Activated naive CD4-positive, alpha-beta T cell treated with anti-CD3 and anti-CD28 coated beads, Interleukin-2, amount 50 U/mL, for 24 hours (primary cell): ENCODE data around the gene MT1M.
"Not testable (repeated sequence)": the region's sequence is repeated elsewhere in the genome, so short reads cannot be mapped to it uniquely, and the experiment has no call there.

Source experiments
- H3K27ac Mint-ChIP-seq: one replicate; pipeline ENCODE4 v1.8.0; 2021; ENCODE audit warnings: mild to moderate bottlenecking, mixed read lengths
- H3K27me3 Mint-ChIP-seq: one replicate; pipeline ENCODE4 v1.8.0; 2021; ENCODE audit warnings: mixed read lengths
- H3K36me3 Mint-ChIP-seq: one replicate; pipeline ENCODE4 v1.8.0; 2021; ENCODE audit warnings: mixed read lengths
- H3K4me1 Mint-ChIP-seq: one replicate; pipeline ENCODE4 v1.8.0; 2021; ENCODE audit warnings: mixed read lengths
- H3K4me3 Mint-ChIP-seq: one replicate; pipeline ENCODE4 v1.8.0; 2021; ENCODE audit warnings: mild to moderate bottlenecking, mixed read lengths
- H3K9me3 Mint-ChIP-seq: one replicate; pipeline ENCODE4 v1.8.0; 2021; ENCODE audit warnings: mixed read lengths

Gene MT1M

DNA sequence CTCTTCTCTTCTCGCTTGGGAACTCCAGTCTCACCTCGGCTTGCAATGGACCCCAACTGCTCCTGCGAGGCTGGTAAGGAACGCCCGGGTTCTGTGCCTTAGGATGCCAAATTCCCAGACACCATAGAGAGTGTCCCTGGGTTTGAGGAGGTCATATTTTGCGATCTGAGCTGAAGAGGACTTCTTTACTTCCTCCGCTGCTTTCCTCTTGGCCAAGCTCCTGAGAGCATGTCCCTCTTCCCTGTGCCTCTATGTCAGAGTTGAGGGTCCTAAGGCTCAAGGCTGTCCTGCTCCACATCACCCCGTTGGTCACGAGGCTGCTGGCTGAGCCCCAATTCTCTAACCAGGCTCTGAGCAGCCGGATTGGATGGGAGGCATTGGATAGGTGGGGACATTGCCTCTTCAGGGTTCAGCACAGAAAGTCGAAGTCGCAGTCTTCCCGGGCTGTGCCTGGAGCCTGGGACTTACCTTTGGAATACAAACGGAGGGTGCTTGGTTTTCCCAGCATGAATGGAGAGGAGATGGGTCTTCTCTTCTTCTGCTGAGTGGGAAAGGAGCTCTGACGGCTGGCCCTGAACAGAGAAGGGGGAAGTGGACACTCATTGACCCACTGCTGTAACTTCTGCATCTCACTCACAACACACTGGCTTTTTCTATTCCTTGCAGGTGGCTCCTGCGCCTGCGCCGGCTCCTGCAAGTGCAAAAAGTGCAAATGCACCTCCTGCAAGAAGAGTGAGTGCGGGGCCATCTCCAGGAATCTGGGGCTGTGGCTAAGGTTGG, 37.6 kb downstream of the MT1M start:
- no peak overlapping the region for H3K4me3 Mint-ChIP-seq
- peaks cover 22% of the 10 kb centered on the region for H3K4me1 Mint-ChIP-seq
- no peak overlapping the region for H3K27ac Mint-ChIP-seq
- H3K27me3 Mint-ChIP-seq = peaks cover 36% of the 10 kb centered on the region
- H3K9me3 Mint-ChIP-seq = no peaks in the 10 kb centered on the region
- no peaks in the 10 kb centered on the region for H3K36me3 Mint-ChIP-seq

DNA sequence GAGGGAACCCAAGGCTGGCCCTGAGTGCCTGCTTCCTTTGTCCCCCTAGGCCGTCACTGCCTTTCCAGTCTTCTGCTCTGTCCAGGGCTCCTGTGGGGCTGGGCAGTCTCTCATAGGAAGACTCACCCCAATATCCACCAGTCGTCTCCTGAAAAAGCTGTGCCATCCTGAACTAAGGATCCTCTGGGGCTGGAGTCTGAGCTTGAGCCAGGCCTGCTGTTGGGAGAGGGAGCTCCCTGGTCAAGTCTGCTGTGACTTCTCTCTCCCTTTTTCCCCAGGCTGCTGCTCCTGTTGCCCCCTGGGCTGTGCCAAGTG, 38.1 kb downstream of the MT1M start:
- no peaks in the 10 kb centered on the region for H3K36me3 Mint-ChIP-seq
- H3K9me3 Mint-ChIP-seq = no peaks in the 10 kb centered on the region
- H3K27ac Mint-ChIP-seq = no peak overlapping the region
- H3K4me3 Mint-ChIP-seq = no peak overlapping the region
- peaks cover 36% of the 10 kb centered on the region for H3K27me3 Mint-ChIP-seq
- peaks cover 27% of the 10 kb centered on the region for H3K4me1 Mint-ChIP-seq

DNA sequence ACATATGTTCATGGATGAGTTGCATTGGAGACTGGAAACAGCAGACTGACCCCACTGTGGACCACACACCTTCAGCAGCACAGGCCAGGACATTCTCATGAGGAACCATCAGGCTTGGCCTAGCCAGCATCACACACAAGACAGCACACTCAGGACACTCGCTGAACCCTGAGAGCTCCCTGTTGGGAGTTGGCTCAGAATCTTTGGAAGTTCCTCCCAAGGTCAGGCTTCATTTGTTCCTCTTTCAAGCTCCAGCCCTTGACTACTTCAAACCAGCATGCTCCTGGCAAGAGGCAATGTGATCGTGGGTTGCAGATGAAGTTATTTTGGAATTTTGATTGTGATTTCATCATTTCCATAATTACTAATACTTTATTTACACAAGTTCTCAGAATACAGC, 39.2 kb downstream of the MT1M start:
- H3K9me3 Mint-ChIP-seq, H3K27ac Mint-ChIP-seq, H3K36me3 Mint-ChIP-seq, H3K4me3 Mint-ChIP-seq: not testable (repeated sequence)
- H3K27me3 Mint-ChIP-seq = peaks cover 30% of the 10 kb centered on the region
- H3K4me1 Mint-ChIP-seq = peaks cover 28% of the 10 kb centered on the region

DNA sequence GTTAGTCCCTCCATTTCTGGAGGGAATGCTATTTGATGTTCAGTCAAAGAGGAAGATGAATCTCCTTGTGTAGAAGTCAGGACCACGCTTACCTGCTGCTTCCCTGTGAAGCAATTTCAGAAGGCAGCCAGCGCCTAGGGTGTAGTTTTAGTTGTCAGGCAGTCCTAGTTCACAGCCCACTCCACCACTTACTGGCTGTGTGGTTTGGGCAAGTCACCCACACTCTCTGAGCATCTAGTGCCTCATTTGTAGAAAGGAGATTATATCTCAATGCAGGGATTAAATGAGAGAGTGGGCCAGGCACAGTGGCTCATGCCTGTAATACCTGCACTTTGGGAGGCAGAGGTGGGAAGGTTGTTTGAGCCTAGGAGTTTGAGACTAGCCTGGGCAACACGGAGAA, 39.7 kb downstream of the MT1M start:
- H3K27ac Mint-ChIP-seq, H3K4me3 Mint-ChIP-seq, H3K9me3 Mint-ChIP-seq, H3K36me3 Mint-ChIP-seq: not testable (repeated sequence)
- Mint-ChIP-seq H3K27me3 (peaks cover 30% of the 10 kb centered on the region), H3K4me1 (peaks cover 28% of the 10 kb centered on the region)

DNA sequence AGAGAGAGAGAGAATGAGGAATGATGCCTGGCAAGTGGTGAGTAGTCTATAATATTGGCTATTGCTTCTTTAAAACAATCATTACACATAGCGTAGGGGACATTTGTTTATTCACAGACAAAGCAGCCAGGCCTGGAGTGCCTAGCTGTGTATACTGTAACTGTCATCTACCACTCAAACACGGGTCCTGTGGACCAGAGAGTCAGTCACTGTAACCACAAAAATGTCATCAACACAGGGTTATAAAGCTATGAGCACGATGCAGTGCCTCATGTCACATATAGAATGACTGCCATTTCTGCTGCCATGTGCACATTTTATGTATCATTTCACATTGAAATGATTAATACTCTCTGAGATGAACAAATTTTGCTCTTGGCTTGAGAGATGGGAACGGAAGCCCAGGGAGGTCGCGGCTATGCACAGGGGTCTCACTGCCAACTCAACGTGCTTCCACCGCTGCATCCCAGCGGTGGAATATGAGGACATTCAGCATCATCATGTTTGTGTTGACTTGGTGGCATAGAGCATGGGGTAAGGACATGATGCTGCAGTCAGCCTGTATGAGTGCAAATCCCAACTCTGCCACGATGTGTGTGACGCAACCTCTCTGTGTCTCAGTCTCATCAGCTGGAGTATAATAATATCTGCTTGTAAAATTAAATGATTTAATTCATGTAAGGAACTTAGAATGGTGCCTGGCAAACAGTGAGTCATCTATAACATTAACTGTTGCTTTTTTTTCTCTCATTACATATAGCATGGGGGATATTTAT, 40.5 kb downstream of the MT1M start:
- Mint-ChIP-seq H3K4me1 (peaks cover 25% of the 10 kb centered on the region), H3K27ac (no peak overlapping the region), H3K9me3 (no peaks in the 10 kb centered on the region)

DNA sequence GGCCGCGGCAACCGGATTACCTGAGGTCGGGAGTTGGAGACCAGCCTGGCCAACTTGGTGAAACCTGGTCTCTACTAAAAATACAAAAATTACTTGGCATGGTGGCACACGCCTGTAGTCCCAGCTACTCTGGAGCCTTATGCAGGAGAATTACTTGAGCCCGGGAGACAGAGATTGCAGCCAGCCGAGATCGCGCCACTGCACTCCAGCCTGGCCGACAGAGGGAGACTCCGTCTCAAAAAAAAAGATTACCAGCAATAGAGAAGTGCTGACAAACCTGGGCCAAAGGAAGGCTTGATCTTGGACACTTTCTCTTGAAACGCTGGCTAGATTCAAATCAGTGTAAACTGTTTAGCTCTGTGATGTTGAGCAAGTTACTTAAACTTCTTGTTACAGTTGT, 41.5 kb downstream of the MT1M start:
- Mint-ChIP-seq H3K4me3 (peak overlapping the region; percentile 44), H3K27ac (no peak overlapping the region), H3K9me3 (no peaks in the 10 kb centered on the region), H3K27me3 (peaks cover 19% of the 10 kb centered on the region), H3K36me3 (no peaks in the 10 kb centered on the region), H3K4me1 (peaks cover 16% of the 10 kb centered on the region)

More for the DNA sequence above, 40.5 kb downstream of the MT1M start:
- Mint-ChIP-seq H3K27me3 (peaks cover 27% of the 10 kb centered on the region), H3K36me3 (no peaks in the 10 kb centered on the region), H3K4me3 (no peak overlapping the region)

DNA sequence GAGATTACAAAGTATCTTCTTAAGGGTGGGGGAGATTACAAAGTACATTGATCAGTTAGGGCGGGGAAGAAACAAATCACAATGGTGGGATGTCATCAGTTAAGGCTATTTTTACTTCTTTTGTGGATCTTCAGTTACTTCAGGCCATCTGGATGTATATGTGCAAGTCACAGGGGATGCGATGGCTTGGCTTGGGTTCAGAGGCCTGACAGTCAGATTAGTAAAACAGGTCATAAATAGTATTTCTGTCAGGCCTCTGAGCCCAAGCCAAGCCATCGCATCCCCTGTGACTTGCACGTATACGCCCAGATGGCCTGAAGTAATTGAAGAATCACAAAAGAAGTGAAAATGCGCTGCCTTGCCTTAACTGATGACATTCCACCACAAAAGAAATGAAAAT, 42.1 kb downstream of the MT1M start:
- Mint-ChIP-seq H3K4me1 (peaks cover 13% of the 10 kb centered on the region), H3K4me3 (peak overlapping the region; percentile 44), H3K27me3 (peaks cover 14% of the 10 kb centered on the region)
- H3K27ac Mint-ChIP-seq, H3K36me3 Mint-ChIP-seq, H3K9me3 Mint-ChIP-seq: not testable (repeated sequence)

DNA sequence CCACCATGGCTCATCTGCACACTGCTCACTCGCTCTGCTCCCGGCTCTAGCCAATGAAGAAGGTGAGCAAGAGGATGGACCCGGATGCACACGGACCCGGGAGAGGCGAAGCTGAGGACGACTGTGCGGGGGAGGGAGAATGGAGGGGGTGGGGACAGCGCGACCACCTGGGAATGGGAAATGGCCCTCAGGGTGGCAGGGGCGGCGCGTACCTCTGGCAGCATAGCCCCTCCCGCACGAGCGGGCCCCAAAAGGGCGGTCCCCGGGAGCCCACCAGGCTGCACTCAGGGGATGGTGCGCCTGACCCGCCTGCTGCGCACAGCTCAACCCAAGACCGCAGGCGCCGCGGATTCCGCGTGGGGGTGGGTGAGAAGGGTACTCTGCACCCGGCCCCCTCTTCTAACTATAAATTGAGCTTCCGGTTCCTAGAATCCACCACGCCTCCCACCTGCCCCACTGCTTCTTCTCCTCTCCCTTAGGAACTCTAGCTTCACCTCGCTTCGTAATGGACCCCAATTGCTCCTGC, 43.3 kb downstream of the MT1M start:
- Mint-ChIP-seq H3K27me3 (peaks cover 11% of the 10 kb centered on the region), H3K27ac (peak overlapping the region; percentile 41), H3K36me3 (no peaks in the 10 kb centered on the region), H3K4me1 (peaks cover 10% of the 10 kb centered on the region), H3K9me3 (no peaks in the 10 kb centered on the region), H3K4me3 (peak overlapping the region; percentile 78)

DNA sequence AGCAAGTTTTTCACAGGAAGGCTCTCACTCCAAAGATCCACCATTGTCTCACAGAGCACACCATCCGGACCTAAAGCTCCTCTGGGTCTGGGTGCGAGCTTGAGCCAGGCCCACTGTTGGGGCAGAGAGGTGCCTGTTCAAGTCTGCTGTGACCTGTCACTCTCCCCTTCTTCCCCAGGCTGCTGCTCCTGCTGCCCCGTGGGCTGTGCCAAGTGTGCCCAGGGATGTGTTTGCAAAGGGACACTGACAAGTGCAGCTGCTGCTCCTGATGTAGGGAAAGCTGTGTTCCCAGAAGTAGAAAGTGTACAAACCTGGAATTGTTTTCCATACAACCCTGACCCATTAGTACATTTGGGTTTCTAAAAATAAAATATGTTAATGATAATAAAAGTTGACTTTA, 45.0 kb downstream of the MT1M start:
- Mint-ChIP-seq H3K4me3 (no peak overlapping the region), H3K4me1 (peaks cover 18% of the 10 kb centered on the region), H3K36me3 (no peaks in the 10 kb centered on the region), H3K27me3 (peaks cover 3% of the 10 kb centered on the region), H3K27ac (no peak overlapping the region), H3K9me3 (no peaks in the 10 kb centered on the region)

DNA sequence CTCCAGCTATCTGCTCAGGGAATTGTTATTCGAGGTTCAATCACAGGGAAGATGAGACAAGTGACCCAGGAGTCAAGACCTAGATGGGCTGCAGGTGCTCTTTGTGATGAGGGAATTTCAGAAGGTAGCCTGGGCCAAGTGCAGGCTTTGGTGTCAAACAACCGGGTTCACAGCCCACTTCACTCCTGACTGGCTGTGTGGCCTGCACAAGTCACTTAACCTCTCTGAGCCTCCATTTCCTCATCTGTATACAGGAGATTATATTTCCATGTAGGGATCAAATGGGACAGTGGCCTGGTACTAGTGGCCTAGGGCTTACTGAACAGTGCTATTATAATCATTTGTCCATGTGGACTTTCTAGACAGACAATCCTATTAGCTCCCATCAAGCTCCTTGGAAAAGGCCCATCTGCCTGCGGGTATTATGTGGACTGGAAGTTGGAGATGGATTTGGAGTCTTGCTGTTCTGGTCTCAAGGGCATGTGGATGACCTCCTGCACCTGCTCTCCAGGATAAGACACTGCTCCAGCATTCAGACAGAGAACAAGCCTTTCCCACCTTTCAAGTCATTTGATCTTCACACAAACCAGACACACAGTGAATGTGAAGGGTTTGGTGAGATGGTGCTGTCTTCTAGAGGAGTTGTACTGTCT, 46.7 kb downstream of the MT1M start:
- H3K9me3 Mint-ChIP-seq = no peaks in the 10 kb centered on the region
- H3K36me3 Mint-ChIP-seq = no peaks in the 10 kb centered on the region
- H3K27me3 Mint-ChIP-seq = no peaks in the 10 kb centered on the region
- H3K4me1 Mint-ChIP-seq = peaks cover 26% of the 10 kb centered on the region
- H3K27ac Mint-ChIP-seq = no peak overlapping the region
- no peak overlapping the region for H3K4me3 Mint-ChIP-seq

DNA sequence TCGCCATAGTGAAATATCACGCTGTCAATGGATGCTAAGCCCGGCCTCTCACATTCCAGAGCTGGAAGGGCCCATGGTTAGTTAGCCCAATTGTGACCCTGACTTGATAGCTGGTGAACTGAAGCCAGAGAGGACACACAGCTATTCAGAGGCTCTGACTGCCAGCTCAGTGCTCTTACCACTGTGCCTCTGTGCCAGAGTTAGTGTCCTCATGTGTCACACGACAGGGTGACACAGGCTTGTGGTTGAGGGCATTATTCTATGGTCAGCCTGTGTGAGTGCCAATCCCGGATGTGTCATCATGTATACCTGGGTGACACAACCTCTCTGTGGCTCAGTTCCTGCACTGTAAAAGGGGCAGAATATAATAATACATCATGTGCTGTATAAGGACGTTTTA, 47.4 kb downstream of the MT1M start:
- Mint-ChIP-seq H3K4me1 (peaks cover 27% of the 10 kb centered on the region), H3K27me3 (no peaks in the 10 kb centered on the region), H3K36me3 (peaks cover 3% of the 10 kb centered on the region), H3K4me3 (no peak overlapping the region), H3K27ac (no peak overlapping the region), H3K9me3 (no peaks in the 10 kb centered on the region)

DNA sequence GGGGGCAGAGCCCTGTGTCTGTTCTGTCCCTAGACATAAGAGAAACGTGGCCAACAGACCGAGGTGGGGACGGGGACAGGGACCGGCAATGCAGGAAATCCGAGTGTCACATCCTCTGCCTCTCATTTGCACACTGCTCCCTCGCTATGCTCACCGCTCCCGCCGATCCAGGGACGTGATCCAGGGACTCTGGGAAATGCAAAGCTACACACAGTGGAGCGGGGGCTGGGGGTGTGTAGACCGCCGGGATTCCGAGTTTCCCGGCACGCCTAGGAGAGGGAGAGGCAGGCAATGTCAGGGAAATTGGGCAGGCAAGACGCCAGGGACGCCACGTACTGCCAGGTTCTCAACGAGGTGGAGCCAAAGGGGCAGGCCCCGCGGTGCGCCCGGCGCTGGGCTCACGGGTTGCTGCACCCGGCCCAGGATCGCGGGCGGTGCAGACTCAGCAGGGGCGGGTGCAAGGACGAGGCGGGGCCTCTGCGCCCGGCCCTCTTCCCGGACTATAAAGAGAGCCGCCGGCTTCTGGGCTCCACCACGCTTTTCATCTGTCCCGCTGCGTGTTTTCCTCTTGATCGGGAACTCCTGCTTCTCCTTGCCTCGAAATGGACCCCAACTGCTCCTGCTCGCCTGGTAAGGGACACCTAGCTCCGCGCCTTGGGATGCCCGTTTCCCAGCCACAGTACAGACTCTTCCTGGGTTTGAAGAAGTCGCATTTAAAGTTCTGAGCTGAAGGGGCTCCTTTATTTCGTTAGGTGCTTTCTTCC, 49.7 kb downstream of the MT1M start, which contains the start of gene MT1X:
Gene MT1X (plus strand): TSS at position 532 of the 764 bp plus-strand sequence. CDS start 71 bp downstream, at position 603.
- Mint-ChIP-seq H3K4me3 (peak within 1 kb of the TSS; percentile 97), H3K27ac (peak within 1 kb of the TSS; percentile 94)

DNA sequence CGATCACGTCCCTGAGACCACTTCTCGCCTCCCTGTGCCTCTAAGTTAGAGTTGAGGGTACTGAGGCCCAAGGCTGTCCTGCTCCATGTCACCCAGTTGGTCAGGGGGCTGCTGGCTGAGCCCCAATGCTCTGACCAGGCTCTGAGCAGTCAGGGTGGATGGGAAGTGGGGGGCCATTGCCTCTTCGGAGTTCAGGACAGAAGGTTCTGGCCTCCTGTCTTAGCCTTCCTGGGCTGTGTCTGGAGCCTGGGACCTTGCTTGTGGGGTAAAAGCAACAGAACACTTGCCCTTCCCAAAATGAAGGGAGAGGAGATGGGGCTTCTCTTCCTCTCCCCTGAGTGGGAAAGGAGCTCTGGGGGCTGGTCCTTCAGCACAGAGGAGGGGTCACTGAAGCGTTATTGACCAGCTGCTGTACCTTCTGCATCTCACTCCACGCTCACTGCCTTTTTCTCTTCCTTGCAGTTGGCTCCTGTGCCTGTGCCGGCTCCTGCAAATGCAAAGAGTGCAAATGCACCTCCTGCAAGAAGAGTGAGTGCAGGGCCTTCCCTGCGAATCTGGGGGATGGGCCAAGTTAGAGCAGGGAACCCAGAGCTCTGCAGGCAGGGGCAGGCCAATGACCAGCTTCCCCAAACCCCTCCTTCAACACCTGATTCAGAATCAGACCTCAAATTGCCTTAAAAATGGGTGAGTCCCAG, 50.4 kb downstream of the MT1M start:
- H3K4me3 Mint-ChIP-seq = peak overlapping the region; percentile 97
- H3K36me3 Mint-ChIP-seq = peaks cover 6% of the 10 kb centered on the region
- H3K27me3 Mint-ChIP-seq = no peaks in the 10 kb centered on the region
- peak overlapping the region; percentile 94 for H3K27ac Mint-ChIP-seq
- peaks cover 21% of the 10 kb centered on the region for H3K4me1 Mint-ChIP-seq
- H3K9me3 Mint-ChIP-seq = no peaks in the 10 kb centered on the region

More for the DNA sequence above, 49.7 kb downstream of the MT1M start, which contains the start of gene MT1X:
- peaks cover 21% of the 10 kb centered on the region for H3K4me1 Mint-ChIP-seq
- no peaks in the 10 kb centered on the region for H3K9me3 Mint-ChIP-seq
- H3K36me3 Mint-ChIP-seq = peaks cover 6% of the 10 kb centered on the region
- H3K27me3 Mint-ChIP-seq = no peaks in the 10 kb centered on the region
